ENCODE results near the gene SMPDL3B. TPM values are rescaled to one million over a fixed set of nuclear protein-coding genes. Genes with fewer than 3 reads are reported as not detected.

Gene SMPDL3B
- total and polyA plus RNA-seq, 2 of the 4 experiments (the other 2 are of a cell fraction): not detected

DNA sequence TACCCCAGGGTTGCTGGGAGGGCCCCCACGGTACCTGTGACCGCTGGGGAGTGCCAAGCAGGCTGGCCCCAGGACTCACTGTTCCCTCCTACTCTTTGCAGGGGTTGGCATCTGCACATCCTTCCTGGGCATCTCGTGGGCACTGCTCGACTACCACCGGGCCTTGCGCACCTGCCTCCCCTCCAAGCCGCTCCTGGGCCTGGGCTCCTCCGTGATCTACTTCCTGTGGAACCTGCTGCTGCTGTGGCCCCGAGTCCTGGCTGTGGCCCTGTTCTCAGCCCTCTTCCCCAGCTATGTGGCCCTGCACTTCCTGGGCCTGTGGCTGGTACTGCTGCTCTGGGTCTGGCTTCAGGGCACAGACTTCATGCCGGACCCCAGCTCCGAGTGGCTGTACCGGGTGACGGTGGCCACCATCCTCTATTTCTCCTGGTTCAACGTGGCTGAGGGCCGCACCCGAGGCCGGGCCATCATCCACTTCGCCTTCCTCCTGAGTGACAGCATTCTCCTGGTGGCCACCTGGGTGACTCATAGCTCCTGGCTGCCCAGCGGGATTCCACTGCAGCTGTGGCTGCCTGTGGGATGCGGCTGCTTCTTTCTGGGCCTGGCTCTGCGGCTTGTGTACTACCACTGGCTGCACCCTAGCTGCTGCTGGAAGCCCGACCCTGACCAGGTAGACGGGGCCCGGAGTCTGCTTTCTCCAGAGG, 31.8 kb downstream of the SMPDL3B start:
- 96% methylated on average over 19 of the region's 24 CpGs; no CpG with 5 or more reads in 1 of the 2 experiments for WGBS, 2 experiments (ENCODE audit: extremely low coverage in 2 of 2, insufficient read length in 1 of 2)
- no peak overlapping the region for H3K4me2 ChIP-seq (ENCODE audit: low read depth, low read length)
- no peak overlapping the region for H3K23ac ChIP-seq (ENCODE audit: low read depth, low read length)
- H3K4me1 ChIP-seq (ENCODE audit: control insufficient read depth, insufficient read depth, low read length): peaks cover 12% of the 10 kb centered on the region
- H3K27ac ChIP-seq (ENCODE audit: insufficient read depth, low read length): no peak overlapping the region
- no peak overlapping the region for H3K14ac ChIP-seq (replicated peaks; ENCODE audit: low read depth, low read length)
- H2AK9ac ChIP-seq (replicated peaks; ENCODE audit: low read depth, low read length, poor library complexity): no peak overlapping the region
- ATAC-seq (ENCODE audit: low read depth) (no peak), DNase-seq (no peak)
- H3K18ac ChIP-seq (ENCODE audit: low read depth, low read length): no peak overlapping the region
- H2BK15ac ChIP-seq (ENCODE audit: low read depth, low read length): no peak overlapping the region
- H2AFZ ChIP-seq (replicated peaks; ENCODE audit: low read length, poor library complexity): no peak overlapping the region
- H3K27me3 ChIP-seq (ENCODE audit: control insufficient read depth, insufficient read depth, low read length): no peaks in the 10 kb centered on the region
- no TSS peak for BruUV-seq (replicated peaks)
- in situ Hi-C loops (cut with MboI; ENCODE audit: low sequenced_read_pairs) (no loop called here), dilution Hi-C loops (cut with HindIII; ENCODE audit: low sequenced_read_pairs, unreplicated experiment) (no loop called here), intact Hi-C loops (cut with micrococcal nuclease) (no loop called here)
- H2BK5ac ChIP-seq (ENCODE audit: low read depth, low read length, poor library complexity, severe bottlenecking): no peak overlapping the region
- no peak overlapping the region; the same call in 1 of the 2 replicates for H3K4ac ChIP-seq (ENCODE audit: low read depth, low read length)
- no peaks in the 10 kb centered on the region for H4K20me1 ChIP-seq (ENCODE audit: insufficient read depth, low read length)
- no peak overlapping the region for H3K56ac ChIP-seq (ENCODE audit: extremely low read depth, insufficient read depth, low read length)
- H4K91ac ChIP-seq (ENCODE audit: insufficient read depth, low read depth, low read length): no peak overlapping the region
- no peaks in the 10 kb centered on the region for H3K9me3 ChIP-seq (ENCODE audit: control insufficient read depth, insufficient read depth, low read length)
- H2BK120ac ChIP-seq (ENCODE audit: low read depth, low read length): no peak overlapping the region
- no peak overlapping the region for H2BK20ac ChIP-seq (ENCODE audit: low read depth, low read length)
- no peak overlapping the region for H2AK5ac ChIP-seq (ENCODE audit: low read depth, low read length)
- no peak overlapping the region for H3K9ac ChIP-seq (ENCODE audit: low read depth, low read length)
- H3K79me1 ChIP-seq (ENCODE audit: low read depth in 1 of 2, low read length in 2 of 2): peaks cover 9 to 33% of the 10 kb centered on the region in 2 experiments; a peak in 3 of 4 replicates
- peaks cover 18% of the 10 kb centered on the region for H3K9me1 ChIP-seq (ENCODE audit: insufficient read depth, low read length)
- ChIA-PET CTCF (no interaction called here), POLR2A (ENCODE audit: unreplicated experiment) (no interaction called here)
- H3K36me3 ChIP-seq (ENCODE audit: control insufficient read depth, insufficient read depth, low read length): peaks cover 26% of the 10 kb centered on the region; the same call in 1 of the 2 replicates
- no peak overlapping the region for H4K5ac ChIP-seq (ENCODE audit: low read depth, low read length)
- TF ChIP-seq MAZ (IDR thresholded peaks at IDR 0.05; ENCODE audit: borderline replicate concordance, low read depth, low read length) (no peak), MXI1 (IDR thresholded peaks at IDR 0.05; ENCODE audit: borderline replicate concordance, low read depth, low read length) (no peak), CTCF (conservative IDR thresholded peaks at IDR 0.05; ENCODE audit: low read depth, low read length) (no peak), RAD21 (IDR thresholded peaks at IDR 0.05; ENCODE audit: low read length) (no peak), POLR2A (IDR thresholded peaks at IDR 0.05; ENCODE audit: low read depth, low read length) (no peak), RCOR1 (IDR thresholded peaks at IDR 0.05; ENCODE audit: insufficient replicate concordance, low read length) (no peak), BHLHE40 (IDR thresholded peaks at IDR 0.05; ENCODE audit: low read depth, low read length) (no peak), SMC3 (IDR thresholded peaks at IDR 0.05; ENCODE audit: low read depth, low read length) (no peak), FOS (IDR thresholded peaks at IDR 0.05; ENCODE audit: low read depth, low read length) (no peak), NFE2L2 (IDR thresholded peaks at IDR 0.05; ENCODE audit: low read depth, low read length) (no peak), RFX5 (IDR thresholded peaks at IDR 0.05; ENCODE audit: low read depth, low read length) (no peak), CHD1 (IDR thresholded peaks at IDR 0.05; ENCODE audit: low read depth, low read length) (no peak), MAFK (IDR thresholded peaks at IDR 0.05; ENCODE audit: low read depth, low read length) (no peak)
- TF ChIP-seq, protein P1, sequence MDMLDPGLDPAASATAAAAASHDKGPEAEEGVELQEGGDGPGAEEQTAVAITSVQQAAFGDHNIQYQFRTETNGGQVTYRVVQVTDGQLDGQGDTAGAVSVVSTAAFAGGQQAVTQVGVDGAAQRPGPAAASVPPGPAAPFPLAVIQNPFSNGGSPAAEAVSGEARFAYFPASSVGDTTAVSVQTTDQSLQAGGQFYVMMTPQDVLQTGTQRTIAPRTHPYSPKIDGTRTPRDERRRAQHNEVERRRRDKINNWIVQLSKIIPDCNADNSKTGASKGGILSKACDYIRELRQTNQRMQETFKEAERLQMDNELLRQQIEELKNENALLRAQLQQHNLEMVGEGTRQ (IDR thresholded peaks at IDR 0.05; ENCODE audit: low read depth, low read length): no peak
- TF ChIP-seq, protein P2, sequence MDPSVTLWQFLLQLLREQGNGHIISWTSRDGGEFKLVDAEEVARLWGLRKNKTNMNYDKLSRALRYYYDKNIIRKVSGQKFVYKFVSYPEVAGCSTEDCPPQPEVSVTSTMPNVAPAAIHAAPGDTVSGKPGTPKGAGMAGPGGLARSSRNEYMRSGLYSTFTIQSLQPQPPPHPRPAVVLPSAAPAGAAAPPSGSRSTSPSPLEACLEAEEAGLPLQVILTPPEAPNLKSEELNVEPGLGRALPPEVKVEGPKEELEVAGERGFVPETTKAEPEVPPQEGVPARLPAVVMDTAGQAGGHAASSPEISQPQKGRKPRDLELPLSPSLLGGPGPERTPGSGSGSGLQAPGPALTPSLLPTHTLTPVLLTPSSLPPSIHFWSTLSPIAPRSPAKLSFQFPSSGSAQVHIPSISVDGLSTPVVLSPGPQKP (IDR thresholded peaks at IDR 0.05; ENCODE audit: borderline replicate concordance, low read depth, low read length): no peak
- no peak overlapping the region for H4K8ac ChIP-seq (ENCODE audit: low read depth in 2 of 2, low read length in 2 of 2)
- H3K4me3 ChIP-seq (ENCODE audit: insufficient read depth, low read depth, low read length): no peak overlapping the region

All from IMR-90 (cell line).